Choroid plexus epithelial cell (primary cell): Measurements from ENCODE around the gene CACNA1D.

Experiments
- DNase-seq: peaks from one replicate; pipeline ENCODE4 v3.0.0-alpha.2; 2010; ENCODE audit warnings: low read depth
- H3K4me3 ChIP-seq: 2 replicates; pipeline ENCODE4 v1.5.1; 2011; ENCODE audit warnings: low read depth, mild to moderate bottlenecking, control low read depth, low read length, moderate library complexity
- CTCF ChIP-seq: conservative IDR thresholded peaks from 2 replicates; pipeline ENCODE4 v1.5.1; 2011; ENCODE audit warnings: low read depth, mild to moderate bottlenecking, control low read depth, inconsistent platforms, low read length, moderate library complexity

Gene CACNA1D

GRCh38 chr3:53673722-53674350 lies 179.4 kb downstream of the CACNA1D start:
- no peak overlapping the region for H3K4me3 ChIP-seq
- no peak for TF ChIP-seq CTCF
- no peak for DNase-seq

- no peak overlapping the region for H3K4me3 ChIP-seq
- DNase-seq, result no peak
- TF ChIP-seq CTCF, result no peak
Measured at GRCh38 chr3:53674582-53674981, 180.2 kb downstream of the CACNA1D start.

GRCh38 chr3:53675022-53675697 lies 180.7 kb downstream of the CACNA1D start:
- H3K4me3 ChIP-seq, result no peak overlapping the region

GRCh38 chr3:53675942-53676341 lies 181.5 kb downstream of the CACNA1D start:
- TF ChIP-seq CTCF, result no peak
- DNase-seq, result no peak
- H3K4me3 ChIP-seq, result no peak overlapping the region

More at GRCh38 chr3:53675022-53675697, 180.7 kb downstream of the CACNA1D start:
- DNase-seq, result no peak
- no peak for TF ChIP-seq CTCF

- no peak for DNase-seq
- no peak overlapping the region for H3K4me3 ChIP-seq
- no peak for TF ChIP-seq CTCF
Measured at GRCh38 chr3:53677413-53677812, 183.0 kb downstream of the CACNA1D start.

GRCh38 chr3:53680028-53680427 lies 185.6 kb downstream of the CACNA1D start:
- no peak for TF ChIP-seq CTCF
- peak; percentile 21 for DNase-seq
- H3K4me3 ChIP-seq, result no peak overlapping the region

- TF ChIP-seq CTCF, result no peak
Measured at GRCh38 chr3:53682807-53683206, 188.4 kb downstream of the CACNA1D start.

More at GRCh38 chr3:53682807-53683206, 188.4 kb downstream of the CACNA1D start:
- no peak overlapping the region for H3K4me3 ChIP-seq
- DNase-seq, result no peak
